GM06990 (cell line): ENCODE results near the gene NFXL1.
A peak's percentile ranks its signal among the peaks of the same experiment; 100 is the strongest.

Experiments used
- DNase-seq: peaks from one replicate; pipeline ENCODE4 v3.0.0-alpha.2; 2011; ENCODE audit not compliant: insufficient read length; ENCODE audit errors: extremely low read depth
- H3K27me3 ChIP-seq: replicated peaks from 2 replicates; pipeline ENCODE4 v1.6.0; 2011; ENCODE audit warnings: low read length; ENCODE audit not compliant: control insufficient read depth, insufficient read depth
- H3K36me3 ChIP-seq: 2 replicates; pipeline ENCODE4 v1.5.1; 2011; ENCODE audit warnings: low read length; ENCODE audit not compliant: control insufficient read depth, insufficient read depth
- H3K4me3 ChIP-seq: replicated peaks from 2 replicates; pipeline ENCODE4 v1.5.1; 2011; ENCODE audit warnings: low read depth, mild to moderate bottlenecking, control low read depth, low read length
- TF ChIP-seq, protein P1 (sequence below): IDR thresholded peaks from 2 replicates; pipeline ENCODE4 v1.5.1; 2011; ENCODE audit warnings: low read length, control low read depth, mild to moderate bottlenecking, inconsistent platforms; ENCODE audit not compliant: insufficient read depth, poor library complexity, severe bottlenecking

NFXL1 gene

GRCh38 chr4:47829438-47829837 lies 84.9 kb downstream of the NFXL1 start:
- Histone ChIP-seq H3K27me3 (no peaks in the 10 kb centered on the region), H3K4me3 (no peak overlapping the region), H3K36me3 (no peaks in the 10 kb centered on the region)
- no peak for DNase-seq
- TF ChIP-seq, protein P1, sequence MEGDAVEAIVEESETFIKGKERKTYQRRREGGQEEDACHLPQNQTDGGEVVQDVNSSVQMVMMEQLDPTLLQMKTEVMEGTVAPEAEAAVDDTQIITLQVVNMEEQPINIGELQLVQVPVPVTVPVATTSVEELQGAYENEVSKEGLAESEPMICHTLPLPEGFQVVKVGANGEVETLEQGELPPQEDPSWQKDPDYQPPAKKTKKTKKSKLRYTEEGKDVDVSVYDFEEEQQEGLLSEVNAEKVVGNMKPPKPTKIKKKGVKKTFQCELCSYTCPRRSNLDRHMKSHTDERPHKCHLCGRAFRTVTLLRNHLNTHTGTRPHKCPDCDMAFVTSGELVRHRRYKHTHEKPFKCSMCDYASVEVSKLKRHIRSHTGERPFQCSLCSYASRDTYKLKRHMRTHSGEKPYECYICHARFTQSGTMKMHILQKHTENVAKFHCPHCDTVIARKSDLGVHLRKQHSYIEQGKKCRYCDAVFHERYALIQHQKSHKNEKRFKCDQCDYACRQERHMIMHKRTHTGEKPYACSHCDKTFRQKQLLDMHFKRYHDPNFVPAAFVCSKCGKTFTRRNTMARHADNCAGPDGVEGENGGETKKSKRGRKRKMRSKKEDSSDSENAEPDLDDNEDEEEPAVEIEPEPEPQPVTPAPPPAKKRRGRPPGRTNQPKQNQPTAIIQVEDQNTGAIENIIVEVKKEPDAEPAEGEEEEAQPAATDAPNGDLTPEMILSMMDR: no peak

DNA sequence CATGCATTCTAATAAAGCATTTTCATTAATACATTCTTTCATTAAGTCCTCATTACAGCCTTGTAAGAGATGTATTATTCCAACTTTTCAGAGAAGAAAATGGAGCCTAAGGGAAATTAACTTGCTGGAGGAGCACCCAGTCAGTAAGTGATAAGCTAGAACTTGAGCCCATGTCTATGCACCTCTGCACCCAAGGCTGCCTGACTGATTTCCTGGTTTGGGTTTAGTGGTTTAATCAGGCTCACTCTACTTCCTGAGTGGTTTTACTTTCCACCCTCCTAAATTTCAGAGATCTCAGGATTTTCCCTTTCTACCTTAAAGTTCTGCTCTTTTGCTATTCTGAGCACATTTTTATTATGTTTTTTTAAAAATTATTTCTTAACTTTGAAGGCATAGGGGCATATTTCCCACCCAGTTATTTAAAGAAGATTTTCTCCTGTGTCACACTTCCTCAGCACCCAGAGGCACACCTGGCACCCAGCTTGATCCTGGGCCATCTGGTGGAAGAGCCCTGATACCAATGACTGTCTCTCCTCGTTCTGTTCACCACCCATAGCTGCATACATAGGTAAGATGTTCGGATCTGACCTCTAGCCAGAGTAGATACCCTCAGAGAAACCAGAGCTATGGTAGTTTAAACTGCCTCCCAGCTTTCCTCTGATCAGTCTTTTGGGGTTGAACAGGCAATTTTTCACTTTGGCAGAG lies 86.9 kb downstream of the NFXL1 start:
- no peak for DNase-seq
- H3K27me3 ChIP-seq: no peaks in the 10 kb centered on the region
- H3K36me3 ChIP-seq: no peaks in the 10 kb centered on the region
- H3K4me3 ChIP-seq: no peak overlapping the region
- TF ChIP-seq, protein P1: no peak

- H3K4me3 ChIP-seq: no peak overlapping the region
- TF ChIP-seq, protein P1: no peak
- H3K27me3 ChIP-seq: no peaks in the 10 kb centered on the region
- no peaks in the 10 kb centered on the region for H3K36me3 ChIP-seq
- peak; percentile 22 for DNase-seq
Measured at GRCh38 chr4:47824840-47825239, 89.5 kb downstream of the NFXL1 start.

GRCh38 chr4:47819178-47819577 lies 95.2 kb downstream of the NFXL1 start:
- DNase-seq: no peak
- Histone ChIP-seq H3K36me3 (no peaks in the 10 kb centered on the region), H3K4me3 (no peak overlapping the region), H3K27me3 (no peaks in the 10 kb centered on the region; the same call in 1 of the 2 replicates)
- TF ChIP-seq, protein P1: no peak

- TF ChIP-seq, protein P1: no peak
- no peaks in the 10 kb centered on the region; the same call in 1 of the 2 replicates for H3K27me3 ChIP-seq
- no peak overlapping the region for H3K4me3 ChIP-seq
- no peak for DNase-seq
- no peaks in the 10 kb centered on the region for H3K36me3 ChIP-seq
Measured at GRCh38 chr4:47817275-47817674, 97.1 kb downstream of the NFXL1 start.
